H1 (cell line): ENCODE results near the gene ZNF3. TPM values are rescaled to one million over a fixed set of nuclear protein-coding genes. Genes with fewer than 3 reads are reported as not detected.

Experiments used
- ASH2L ChIP-seq: fragments of 200-600, 300-600 bp; sonication (generic); IDR thresholded peaks from one replicate; pipeline ENCODE4 v1.7.1; 2017; ENCODE audit warnings: low read length
- BACH1 ChIP-seq: IDR thresholded peaks from 2 replicates; pipeline ENCODE4 v1.6.1; 2012; ENCODE audit warnings: low read length, improper control_type of control experiment
- CBX5 ChIP-seq: fragments of 300-800, 300-1000 bp; sonication (generic); IDR thresholded peaks from 2 replicates; pipeline ENCODE4 v1.7.1; 2016; ENCODE audit warnings: antibody characterized with exemption, low read length, low read depth
- CEBPB ChIP-seq: IDR thresholded peaks from 2 replicates; pipeline ENCODE4 v1.6.1; 2012; ENCODE audit warnings: low read depth, low read length
- EP300 ChIP-seq, 2 experiments: IDR thresholded peaks; 1 replicate in 1 of 2; 2 replicates in 1 of 2; pipeline ENCODE4 v1.6.1; 2011 to 2012; ENCODE audit warnings: low read depth in 2 of 2, low read length in 2 of 2, mild to moderate bottlenecking in 2 of 2, borderline replicate concordance in 1 of 2, inconsistent platforms in 1 of 2, moderate library complexity in 1 of 2
- EZH2 ChIP-seq: fragments of 200-600 bp; sonication (generic); IDR thresholded peaks from 2 replicates; pipeline ENCODE4 v1.7.1; 2012; ENCODE audit warnings: low read depth, mild to moderate bottlenecking, moderate library complexity, low read length, inconsistent platforms; ENCODE audit not compliant: severe bottlenecking
- HDAC2 ChIP-seq, 2 experiments: fragments of 300-600 bp in 1 of 2; sonication (generic) in 1 of 2; IDR thresholded peaks; 2 replicates each; pipeline ENCODE4 v1.6.1; 2011 to 2012; ENCODE audit warnings: low read depth in 2 of 2, low read length in 2 of 2, mild to moderate bottlenecking in 2 of 2, moderate library complexity in 2 of 2, borderline replicate concordance in 1 of 2, inconsistent platforms in 1 of 2
- HDAC6 ChIP-seq: IDR thresholded peaks from one replicate; pipeline ENCODE4 v1.7.1; 2012; ENCODE audit warnings: low read depth, mild to moderate bottlenecking, inconsistent platforms, low read length, moderate library complexity
- MAFK ChIP-seq: IDR thresholded peaks from 2 replicates; pipeline ENCODE4 v1.6.1; 2012; ENCODE audit warnings: low read depth, mild to moderate bottlenecking, improper control_type of control experiment, low read length
- NRF1 ChIP-seq: IDR thresholded peaks from 2 replicates; pipeline ENCODE4 v1.6.1; 2011; ENCODE audit warnings: mild to moderate bottlenecking, low read depth, low read length, improper control_type of control experiment
- POLR2A ChIP-seq, 2 experiments: IDR thresholded peaks; 1 replicate in 1 of 2; 2 replicates in 1 of 2; pipeline ENCODE4 v1.6.1; 2011; ENCODE audit warnings: low read depth in 2 of 2, low read length in 2 of 2, mild to moderate bottlenecking in 2 of 2; ENCODE audit errors: control extremely low read depth in 1 of 2
- RFX5 ChIP-seq: IDR thresholded peaks from 2 replicates; pipeline ENCODE4 v1.6.1; 2011; ENCODE audit warnings: low read depth, low read length, improper control_type of control experiment, borderline replicate concordance
- RNF2 ChIP-seq: fragments of 200-900, 300-1000 bp; sonication (generic); IDR thresholded peaks from 2 replicates; pipeline ENCODE4 v1.7.1; 2016; ENCODE audit warnings: borderline replicate concordance, low read depth, mild to moderate bottlenecking, antibody characterized with exemption, low read length; ENCODE audit not compliant: poor library complexity, severe bottlenecking; ENCODE audit errors: missing control alignments
- RXRA ChIP-seq: IDR thresholded peaks from 2 replicates; pipeline ENCODE4 v1.6.1; 2011; ENCODE audit warnings: low read depth, mild to moderate bottlenecking, low read length, moderate library complexity; ENCODE audit not compliant: insufficient read depth
- SAP30 ChIP-seq: fragments of 300-600 bp; sonication (generic); IDR thresholded peaks from 2 replicates; pipeline ENCODE4 v1.7.1; 2012; ENCODE audit warnings: low read length, moderate library complexity, mild to moderate bottlenecking, inconsistent platforms; ENCODE audit not compliant: insufficient read depth, insufficient replicate concordance
- SIX5 ChIP-seq: IDR thresholded peaks from 2 replicates; pipeline ENCODE4 v1.6.1; 2011; ENCODE audit warnings: mild to moderate bottlenecking, low read depth, low read length
- SP1 ChIP-seq: IDR thresholded peaks from 2 replicates; pipeline ENCODE4 v1.6.1; 2011; ENCODE audit warnings: low read depth, low read length
- SP4 ChIP-seq: IDR thresholded peaks from 2 replicates; pipeline ENCODE4 v1.6.1; 2012; ENCODE audit warnings: low read length, inconsistent platforms
- SUZ12 ChIP-seq: fragments of 200-600 bp; sonication (generic); IDR thresholded peaks from 2 replicates; pipeline ENCODE4 v1.6.1; 2012; ENCODE audit warnings: mild to moderate bottlenecking, inconsistent platforms, low read length, moderate library complexity, mixed read lengths
- TAF1 ChIP-seq: IDR thresholded peaks from 2 replicates; pipeline ENCODE4 v1.6.1; 2011; ENCODE audit warnings: mild to moderate bottlenecking, low read depth, low read length
- TEAD4 ChIP-seq: IDR thresholded peaks from 2 replicates; pipeline ENCODE4 v1.6.1; 2012; ENCODE audit warnings: low read depth, low read length, inconsistent platforms, mixed read lengths
- polyA plus RNA-seq, 7 experiments: library from polyadenylated mRNA; depleted of rRNA in 3 of 7; stranded (reverse) in 5 of 7; unstranded in 2 of 7; fragments of >200 nt in 5 of 7; fragments of 200-250 nt in 2 of 7; gene quantifications; 1 replicate in 5 of 7; 2 replicates in 1 of 7; 4 replicates in 1 of 7; pipeline versions ENCODE4 v1.2.1 to v1.2.3, GENCODE V29; 2011 to 2013; ENCODE audit warnings: missing spikeins in 2 of 7, mixed read lengths in 2 of 7
- total RNA-seq: library from RNA; stranded (reverse); fragmentation: NEBNext Ultra II Directional; extraction: Animal tissue kit (Norgen Biotek cat#: 25700); gene quantifications from 2 replicates; pipeline ENCODE4 v1.2.1, GENCODE V29; 2021
- TF ChIP-seq, protein P1 (sequence below): IDR thresholded peaks from 2 replicates; pipeline ENCODE4 v1.6.1; 2012; ENCODE audit warnings: inconsistent platforms

ZNF3 gene
- total and polyA plus RNA-seq, 2 of the 8 experiments (the other 6 are each of a cell fraction or from before 2014, with no cell fraction given), result 26.9 to 49.1 TPM

DNA sequence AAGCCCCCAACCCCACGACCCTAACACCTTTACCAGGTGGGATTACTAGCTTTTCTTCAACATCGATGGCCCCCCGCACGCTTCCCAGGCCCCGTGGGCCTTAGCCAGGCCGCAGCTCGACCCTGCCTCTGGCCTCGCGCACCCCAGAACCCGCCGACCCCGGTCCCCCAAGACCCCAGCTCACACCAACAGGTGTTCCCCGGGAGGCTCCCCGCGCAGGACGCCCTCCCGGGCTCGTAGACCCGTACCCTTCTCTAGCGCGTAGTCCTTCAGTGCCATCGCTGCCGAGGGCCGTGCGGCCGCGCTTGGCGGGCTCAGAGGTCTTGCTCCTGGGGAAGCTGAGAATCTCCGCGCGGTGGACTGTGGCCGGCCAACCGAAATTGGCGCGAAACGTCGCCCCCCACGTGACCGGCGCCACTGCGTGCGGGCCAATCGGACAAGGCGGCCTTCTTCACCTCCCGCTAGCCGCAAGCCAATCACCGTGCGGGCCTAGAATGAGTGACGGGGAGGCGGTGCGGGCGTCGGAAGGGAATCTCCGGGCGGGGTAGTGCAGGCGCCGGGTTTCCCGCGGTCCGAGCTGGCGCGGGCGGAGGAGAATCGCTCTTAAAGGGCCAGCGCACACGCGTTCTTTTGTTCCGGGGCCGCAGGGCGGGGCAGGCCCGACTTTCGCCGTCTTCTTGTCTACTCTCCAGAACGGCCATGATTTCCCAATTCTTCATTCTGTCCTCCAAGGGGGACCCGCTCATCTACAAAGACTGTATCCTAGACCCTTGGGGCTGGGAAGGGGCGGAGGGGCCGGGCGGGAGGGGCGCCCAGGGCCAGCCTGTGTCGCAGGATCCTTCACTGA lies 19.7 kb upstream of the ZNF3 start, which contains the start of the genes AP4M1 and MCM7 (continued):
- TF ChIP-seq SUZ12, result no peak
- no peak for TF ChIP-seq ASH2L
- peak in 1 of 2 experiments; percentile 77; a peak in 2 of 3 replicates for TF ChIP-seq POLR2A (IDR thresholded peaks at IDR 0.05; ENCODE audit: control extremely low read depth in 1 of 2, low read depth in 2 of 2, low read length in 2 of 2)
- TF ChIP-seq BACH1, result no peak
- no peak; the same call in 1 of the 2 replicates for TF ChIP-seq SP4
- TF ChIP-seq CBX5, result no peak
- TF ChIP-seq HDAC6, result no peak
- TF ChIP-seq SAP30, result no peak
- TF ChIP-seq NRF1, result no peak
- no peak for TF ChIP-seq CEBPB
- TF ChIP-seq HDAC2 (IDR thresholded peaks at IDR 0.05; ENCODE audit: borderline replicate concordance in 1 of 2, low read depth in 2 of 2, low read length in 2 of 2), result no peak
- no peak for TF ChIP-seq EZH2
- no peak for TF ChIP-seq RXRA
- peak; percentile 86 for TF ChIP-seq TAF1
- no peak for TF ChIP-seq RFX5
- TF ChIP-seq, protein P1, sequence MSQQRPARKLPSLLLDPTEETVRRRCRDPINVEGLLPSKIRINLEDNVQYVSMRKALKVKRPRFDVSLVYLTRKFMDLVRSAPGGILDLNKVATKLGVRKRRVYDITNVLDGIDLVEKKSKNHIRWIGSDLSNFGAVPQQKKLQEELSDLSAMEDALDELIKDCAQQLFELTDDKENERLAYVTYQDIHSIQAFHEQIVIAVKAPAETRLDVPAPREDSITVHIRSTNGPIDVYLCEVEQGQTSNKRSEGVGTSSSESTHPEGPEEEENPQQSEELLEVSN, result peak; percentile 96
- 0 out of 2 replicates have a peak, but pooled peaks have one; percentile 8 for TF ChIP-seq TEAD4
- peak; percentile 81 for TF ChIP-seq SP1
- TF ChIP-seq RNF2, result no peak
- TF ChIP-seq EP300 (IDR thresholded peaks at IDR 0.05; ENCODE audit: borderline replicate concordance in 1 of 2, low read depth in 2 of 2, low read length in 2 of 2), result no peak
- TF ChIP-seq SIX5, result no peak
- no peak for TF ChIP-seq MAFK
